NCI-H524 treated with DMSO at 0.1 percent for 48 hours (cell line): Measurements from ENCODE around the gene ZNF536.

Experiments
- DNase-seq: peaks from one replicate; lab custom pipeline; 2025; lab: John Stamatoyannopoulos, UW

The ZNF536 gene

DNA sequence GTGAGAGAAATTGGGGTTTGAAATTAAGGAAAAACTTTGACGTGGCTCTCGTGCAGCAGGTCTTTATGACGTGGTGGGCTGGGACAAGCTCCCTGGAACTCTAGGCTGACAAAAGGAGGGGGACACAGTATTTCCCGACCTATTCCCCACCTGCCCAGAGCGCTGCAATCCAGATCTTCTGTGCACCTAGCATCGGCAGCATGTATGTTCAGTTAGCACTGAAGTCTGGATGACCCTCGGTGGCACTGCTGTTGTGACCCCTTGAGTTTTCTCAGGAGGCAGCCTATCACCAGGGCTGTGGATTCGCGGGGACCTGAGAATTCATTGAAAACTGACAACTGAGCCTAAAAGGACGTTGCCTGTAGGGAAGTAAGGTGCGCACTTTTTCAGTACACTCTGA, 9.1 kb upstream of the ZNF536 start:
- no peak for DNase-seq

GRCh38 chr19:30364866-30365800, 7.1 kb upstream of the ZNF536 start:
- DNase-seq = no peak

GRCh38 chr19:30366282-30366681, 5.9 kb upstream of the ZNF536 start:
- DNase-seq = no peak

GRCh38 chr19:30367006-30367405, 5.2 kb upstream of the ZNF536 start:
- no peak for DNase-seq

GRCh38 chr19:30367421-30367820, 4.8 kb upstream of the ZNF536 start:
- DNase-seq = no peak

- DNase-seq = no peak
Observed at GRCh38 chr19:30369833-30370232, 2.4 kb upstream of the ZNF536 start.

DNA sequence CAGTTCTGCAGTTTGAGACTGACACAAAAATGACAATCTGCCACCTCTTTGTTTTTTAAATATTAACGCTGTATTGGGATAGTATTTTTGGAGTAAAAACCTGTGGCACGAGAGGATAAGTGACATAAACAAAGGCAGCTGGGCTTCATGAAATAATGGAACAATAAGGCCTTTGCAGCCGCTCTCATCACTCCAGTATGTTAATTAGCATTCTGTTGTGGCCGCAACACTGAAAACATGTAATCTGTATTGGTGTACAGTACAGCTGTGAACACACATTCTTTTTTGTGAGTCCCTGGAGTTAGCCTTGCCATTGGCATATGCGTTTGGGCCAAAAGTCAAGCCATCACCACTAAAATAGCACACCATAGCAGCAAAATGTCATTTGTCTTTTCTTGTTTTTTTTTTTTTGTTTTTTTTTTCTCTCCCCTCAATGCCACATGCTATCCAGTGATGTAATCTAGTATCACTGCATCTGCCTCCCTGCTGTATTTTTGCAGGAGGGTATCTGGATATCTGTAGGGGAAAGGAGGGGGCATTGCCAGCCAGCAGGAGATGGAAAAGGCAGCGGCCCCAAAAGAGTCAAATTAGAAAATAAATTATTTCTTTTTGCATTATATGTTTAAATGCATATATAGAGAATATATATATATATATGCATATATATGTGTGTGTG, 885 bp upstream of the ZNF536 start:
- no peak for DNase-seq

GRCh38 chr19:30373593-30373992, 1.4 kb downstream of the ZNF536 start:
- no peak for DNase-seq

GRCh38 chr19:30374539-30374864, 2.3 kb downstream of the ZNF536 start:
- DNase-seq = no peak

DNA sequence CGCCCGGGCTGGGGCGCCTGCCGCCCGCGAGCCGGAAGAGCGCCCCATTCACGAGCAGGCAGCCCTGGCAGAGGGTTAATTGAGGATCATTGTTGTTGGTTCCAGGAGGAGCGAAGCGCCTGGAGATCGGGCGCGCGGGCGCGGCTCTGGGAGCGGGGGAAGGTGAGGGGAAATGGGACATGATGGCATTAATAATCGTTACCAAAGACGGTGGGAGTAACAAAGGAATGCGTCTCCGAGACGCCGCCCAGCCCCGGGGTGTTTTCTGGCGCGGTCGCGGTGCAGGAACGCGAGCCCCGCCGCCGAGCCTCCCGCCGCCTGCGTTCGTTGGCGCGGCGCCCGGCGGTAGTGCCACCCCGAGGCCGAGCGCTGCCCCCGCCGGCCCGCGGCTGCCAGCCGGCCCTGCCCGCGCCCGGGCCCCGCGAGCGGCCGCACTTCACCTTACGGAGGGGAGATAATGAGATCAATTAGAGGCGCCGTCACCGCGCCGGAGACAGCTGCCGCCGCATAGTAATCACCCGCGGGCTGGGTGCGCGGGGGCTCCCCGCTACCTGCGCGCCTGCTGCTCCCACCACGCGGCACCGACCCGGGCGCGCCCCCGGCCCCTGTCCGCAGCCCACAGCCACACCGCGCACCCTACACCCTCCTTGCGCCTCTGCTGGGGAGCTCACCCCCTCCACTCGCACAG, 2.8 kb downstream of the ZNF536 start:
- DNase-seq = no peak

DNA sequence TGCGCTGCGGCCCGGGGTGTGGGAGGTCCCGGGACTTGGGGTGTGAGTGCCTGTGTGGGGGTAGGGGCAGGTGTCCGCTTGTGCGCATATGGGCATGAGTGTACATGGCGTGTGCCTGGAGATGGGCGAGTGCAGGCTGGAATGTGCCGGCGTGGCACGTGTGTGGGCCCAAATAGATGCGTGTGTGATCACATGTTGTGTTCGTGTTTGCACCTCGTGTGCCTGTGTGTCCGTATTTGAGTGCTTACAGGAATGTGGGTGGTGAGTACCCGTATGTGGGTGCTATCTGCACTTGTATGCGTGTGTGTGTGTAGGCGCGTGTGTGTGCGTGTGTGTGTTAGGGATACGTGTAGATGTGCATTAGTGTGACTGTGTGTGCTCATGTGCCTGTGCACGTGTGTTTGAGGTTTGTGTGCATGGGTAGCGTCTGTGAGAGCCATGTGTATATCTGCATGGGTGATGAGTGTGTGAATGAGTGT, 3.4 kb downstream of the ZNF536 start:
- no peak for DNase-seq

- DNase-seq = no peak
Observed at GRCh38 chr19:30376272-30376671, 4.1 kb downstream of the ZNF536 start.

DNA sequence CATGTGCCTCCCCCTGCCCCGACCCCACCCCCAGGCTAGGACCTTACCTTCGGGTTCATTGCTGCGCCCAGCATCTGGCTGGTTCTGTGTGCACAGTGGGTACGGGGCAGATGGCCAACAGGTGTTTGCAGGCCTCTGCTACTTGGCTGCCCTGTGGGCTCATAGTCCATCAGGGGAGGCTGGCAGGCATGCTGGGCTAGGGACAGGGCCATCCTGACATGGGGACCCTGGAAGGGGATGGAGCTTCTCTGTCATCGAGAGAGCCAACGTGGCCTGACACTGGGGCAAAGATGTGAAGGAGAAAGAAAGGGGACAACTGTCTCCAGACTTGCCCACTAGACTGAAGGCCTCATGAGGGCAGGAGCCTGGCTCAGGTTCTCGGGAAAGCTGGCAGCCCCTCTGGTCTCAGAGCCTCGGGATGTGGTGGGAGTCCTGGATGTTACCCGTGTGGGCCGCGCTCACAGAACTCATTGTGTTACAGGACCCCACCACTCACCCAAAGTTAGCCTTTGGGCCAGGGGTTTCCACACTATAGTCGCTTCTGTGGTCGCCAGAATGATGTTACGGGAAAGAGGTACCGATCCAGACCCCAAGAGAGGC, 4.7 kb downstream of the ZNF536 start:
- no peak for DNase-seq

DNA sequence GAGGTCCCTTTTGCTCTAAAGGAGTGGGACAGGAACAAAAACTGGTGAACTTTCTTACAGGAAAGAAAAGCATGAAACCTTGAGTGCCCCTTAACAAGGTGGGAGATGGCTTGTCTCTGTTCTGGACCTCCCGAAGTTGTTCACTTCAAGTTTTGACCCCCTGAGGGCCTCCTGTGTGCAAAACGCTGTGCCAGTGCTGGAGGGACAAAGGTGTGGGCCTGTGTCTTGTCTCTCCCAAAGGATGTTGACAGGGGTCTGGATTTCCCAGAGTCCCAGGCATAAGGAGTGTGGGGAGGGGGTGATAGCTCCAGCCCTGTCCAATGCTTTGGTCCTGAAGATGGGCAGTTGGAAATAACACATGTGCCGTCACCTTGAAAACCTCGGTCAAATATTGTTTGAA, 6.5 kb downstream of the ZNF536 start:
- DNase-seq = no peak

DNA sequence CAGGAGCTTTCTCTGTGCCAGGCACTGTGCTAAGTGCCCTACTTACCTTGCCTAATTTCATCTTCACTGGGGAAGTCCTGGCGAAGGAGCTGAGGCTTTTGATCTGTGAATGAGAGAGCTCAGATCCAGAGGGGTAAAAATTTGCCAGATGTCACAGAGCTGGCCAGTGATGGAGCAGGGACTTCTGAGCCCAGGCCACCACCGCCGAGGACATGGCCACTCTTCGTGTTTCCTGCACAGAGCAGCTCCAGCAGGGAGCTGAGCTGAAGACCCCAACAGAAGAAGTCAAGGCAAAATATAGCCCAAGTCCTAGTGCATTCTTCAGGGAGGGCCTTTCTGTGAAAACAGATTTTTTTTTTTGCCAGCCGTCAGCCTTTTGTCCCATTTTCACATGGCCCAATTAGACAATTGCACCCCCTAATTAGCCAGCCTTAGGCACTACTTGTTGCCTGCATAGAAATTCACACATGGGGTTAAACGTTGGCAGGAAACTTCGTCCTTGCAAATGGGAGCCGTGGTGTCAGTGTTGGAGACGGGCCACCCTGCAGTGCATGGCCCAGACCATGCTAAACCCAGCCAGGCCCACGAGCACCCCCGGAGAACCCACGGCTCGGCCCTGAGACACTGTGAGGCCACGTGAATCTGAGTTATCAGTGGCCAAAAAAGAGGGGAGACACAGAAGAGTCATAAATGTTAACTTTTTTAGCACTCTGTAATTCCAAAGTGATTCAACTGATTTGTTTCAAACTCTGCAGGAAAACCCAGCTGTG, 7.8 kb downstream of the ZNF536 start:
- DNase-seq = no peak

DNA sequence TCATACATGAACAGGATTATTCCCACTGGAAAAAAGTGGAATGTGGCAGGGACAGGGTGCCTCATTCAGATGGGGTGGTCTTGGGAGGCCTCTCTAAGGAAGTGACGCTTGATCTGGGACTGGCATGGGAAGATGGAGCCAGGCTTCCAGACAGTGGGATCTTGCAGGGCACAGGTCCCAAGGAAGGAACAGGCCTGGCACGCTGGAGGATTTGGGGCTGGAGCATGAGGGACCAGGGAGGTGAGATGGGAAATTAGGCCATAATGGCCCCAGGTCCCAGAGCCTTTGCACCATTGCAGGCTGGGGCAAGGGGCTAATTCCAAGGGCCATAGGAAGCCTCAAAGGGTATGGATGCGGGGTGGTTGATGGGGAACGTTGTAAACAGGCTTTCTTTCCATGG, 9.2 kb downstream of the ZNF536 start:
- DNase-seq = no peak

DNA sequence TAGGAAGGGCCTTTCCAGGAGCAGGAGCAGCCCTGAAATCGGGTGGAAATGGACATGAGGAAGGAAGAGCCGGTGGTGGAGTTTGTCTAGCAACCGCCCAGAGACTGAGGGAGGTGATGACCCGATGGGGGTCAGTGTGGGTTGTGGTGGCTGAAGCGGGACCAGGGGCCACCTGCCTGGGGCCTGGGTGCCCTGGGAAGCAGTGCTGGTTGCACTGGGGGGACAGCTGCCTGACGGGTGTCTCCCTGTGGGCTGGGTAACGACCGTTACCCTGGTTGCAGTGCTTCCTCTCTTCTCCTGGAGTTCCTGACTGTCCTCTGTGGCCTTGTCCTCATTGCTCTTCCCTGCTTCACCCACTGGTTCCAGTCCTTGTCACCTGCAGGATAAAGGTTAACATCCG, 13.0 kb downstream of the ZNF536 start:
- no peak for DNase-seq

GRCh38 chr19:30385666-30386065, 13.5 kb downstream of the ZNF536 start:
- DNase-seq = no peak

DNA sequence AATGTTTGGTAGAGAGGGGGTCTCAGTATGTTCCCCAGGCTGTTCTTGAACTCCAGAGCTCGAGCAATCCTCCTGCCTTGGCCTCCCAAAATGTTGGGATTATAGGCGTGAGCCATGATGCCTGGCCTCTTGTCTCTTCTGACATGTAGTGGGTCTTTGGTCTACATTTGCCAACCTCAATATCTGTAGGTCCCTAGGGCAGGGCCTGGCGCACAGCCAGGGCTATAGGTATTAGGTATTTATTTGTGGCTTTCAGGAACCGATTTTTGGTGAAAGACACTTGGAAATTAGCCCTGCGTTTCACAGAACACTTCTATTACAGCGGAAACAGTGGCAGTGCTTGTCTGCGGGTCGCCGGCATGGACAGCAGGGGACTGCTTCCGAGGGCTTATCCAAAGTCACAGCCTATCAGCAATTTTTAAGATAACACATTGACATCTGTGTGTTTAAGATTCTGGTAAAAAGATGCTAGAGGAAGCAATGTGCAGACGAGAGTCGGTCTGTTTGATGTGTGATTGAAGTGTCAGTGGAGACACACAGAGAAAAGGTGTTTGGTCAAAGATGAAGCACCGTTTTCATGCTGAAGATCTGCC, 14.5 kb downstream of the ZNF536 start:
- no peak for DNase-seq

- DNase-seq = no peak
Observed at GRCh38 chr19:30387311-30388115, 15.3 kb downstream of the ZNF536 start.
